ENCODE measurements around the gene KCNE2.
"Not testable (repeated sequence)": the region's sequence is repeated elsewhere in the genome, so short reads cannot be mapped to it uniquely, and the experiment has no call there.

KCNE2 gene

DNA sequence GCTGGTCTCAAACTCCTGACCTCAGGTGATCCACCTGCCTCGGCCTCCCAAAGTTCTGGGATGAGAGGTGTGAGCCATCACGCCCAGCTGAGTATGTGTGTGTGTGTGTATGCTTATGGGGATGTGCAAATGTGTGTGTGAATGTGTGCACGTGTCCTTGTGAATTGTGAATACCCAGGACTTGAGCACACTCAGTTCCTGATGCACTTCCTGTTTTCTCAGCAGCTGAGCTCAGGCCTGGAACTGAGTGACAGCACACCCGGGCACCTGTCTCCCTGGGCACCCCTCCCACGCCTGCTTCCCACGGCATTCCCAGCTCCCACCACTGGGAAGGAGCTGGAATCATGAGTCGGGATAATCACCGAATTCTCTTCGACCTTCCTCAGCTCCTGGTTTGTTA is 43.5 kb downstream of the KCNE2 start:
- DNase-seq (ENCODE audit: low read depth), result not testable (repeated sequence)

DNA sequence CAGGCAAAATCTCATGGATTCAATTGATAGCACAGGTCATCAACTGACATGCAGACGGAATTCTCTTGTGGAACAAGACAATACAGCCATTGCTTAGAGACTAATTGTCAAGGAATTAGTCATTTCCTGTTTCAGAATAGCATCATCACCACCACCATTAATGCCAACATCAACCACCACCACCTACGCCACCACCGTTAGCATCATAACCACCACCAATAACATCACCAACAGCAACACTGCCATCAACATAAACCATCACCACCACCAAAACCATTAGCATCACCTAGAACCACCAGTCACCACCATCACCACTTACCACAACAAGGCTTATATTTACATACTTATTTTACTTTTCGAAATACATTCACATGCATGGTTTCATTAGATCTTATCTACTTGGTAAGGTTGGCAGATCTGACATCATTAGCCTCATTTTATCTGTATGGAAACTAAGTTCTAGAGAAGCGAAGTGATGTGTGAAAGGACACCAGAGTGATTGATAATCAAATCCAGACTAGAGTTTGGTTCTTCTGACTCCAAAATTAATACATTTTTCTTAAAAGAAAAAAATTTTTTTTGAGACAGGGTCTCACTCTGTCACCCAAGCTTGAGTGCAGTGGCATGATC is 53.8 kb downstream of the KCNE2 start:
- DNase-seq (ENCODE audit: low read depth), result not testable (repeated sequence)

All from activated T-cell treated with anti-CD3 and anti-CD28 coated beads for 48 hours (primary cell).